Measurements from ENCODE around the gene SHB.

The SHB gene

GRCh38 chr9:38108326-38108725 is 39.3 kb upstream of the SHB start:
- Histone ChIP-seq H3K27ac (no peak overlapping the region), H3K4me3 (no peak overlapping the region)
- TF ChIP-seq CTCF (IDR thresholded peaks at IDR 0.05), result no peak
- DNase-seq (ENCODE audit: low spot score), result peak; percentile 24

- no peak overlapping the region for H3K4me3 ChIP-seq
- no peak overlapping the region for H3K27ac ChIP-seq
- DNase-seq (ENCODE audit: low spot score), result peak; percentile 40
- TF ChIP-seq CTCF (IDR thresholded peaks at IDR 0.05), result no peak
Measured at GRCh38 chr9:38107811-38108304, 38.8 kb upstream of the SHB start.

GRCh38 chr9:38107405-38107804 is 38.4 kb upstream of the SHB start:
- no peak for DNase-seq (ENCODE audit: low spot score)
- TF ChIP-seq CTCF (IDR thresholded peaks at IDR 0.05), result no peak
- no peak overlapping the region for H3K27ac ChIP-seq

GRCh38 chr9:38106488-38106887 is 37.5 kb upstream of the SHB start:
- DNase-seq (ENCODE audit: low spot score), result no peak
- no peak for TF ChIP-seq CTCF (IDR thresholded peaks at IDR 0.05)
- H3K4me3 ChIP-seq, result no peak overlapping the region
- no peak overlapping the region for H3K27ac ChIP-seq

More at GRCh38 chr9:38107405-38107804, 38.4 kb upstream of the SHB start:
- H3K4me3 ChIP-seq, result no peak overlapping the region

- H3K4me3 ChIP-seq, result no peak overlapping the region
- DNase-seq (ENCODE audit: low spot score), result no peak
- no peak overlapping the region for H3K27ac ChIP-seq
- no peak for TF ChIP-seq CTCF (IDR thresholded peaks at IDR 0.05)
Measured at GRCh38 chr9:38103340-38103739, 34.3 kb upstream of the SHB start.

GRCh38 chr9:38101423-38101822 is 32.4 kb upstream of the SHB start:
- H3K4me3 ChIP-seq, result no peak overlapping the region
- no peak for DNase-seq (ENCODE audit: low spot score)
- no peak overlapping the region for H3K27ac ChIP-seq
- TF ChIP-seq CTCF (IDR thresholded peaks at IDR 0.05), result no peak

- Histone ChIP-seq H3K27ac (no peak overlapping the region), H3K4me3 (no peak overlapping the region)
- peak; percentile 40 for DNase-seq (ENCODE audit: low spot score)
- no peak for TF ChIP-seq CTCF (IDR thresholded peaks at IDR 0.05)
Measured at GRCh38 chr9:38096238-38096805, 27.3 kb upstream of the SHB start.
